ENCODE data around the gene DLG1.
A peak's percentile ranks its signal among the peaks of the same experiment; 100 is the strongest.

The DLG1 gene

GRCh38 chr3:197317250-197317963 is 19.0 kb upstream of the DLG1 start:
- DNase-seq: no peak

- DNase-seq: no peak
Observed at GRCh38 chr3:197312431-197312830, 14.0 kb upstream of the DLG1 start.

GRCh38 chr3:197311591-197311990 is 13.2 kb upstream of the DLG1 start:
- no peak for DNase-seq

DNA sequence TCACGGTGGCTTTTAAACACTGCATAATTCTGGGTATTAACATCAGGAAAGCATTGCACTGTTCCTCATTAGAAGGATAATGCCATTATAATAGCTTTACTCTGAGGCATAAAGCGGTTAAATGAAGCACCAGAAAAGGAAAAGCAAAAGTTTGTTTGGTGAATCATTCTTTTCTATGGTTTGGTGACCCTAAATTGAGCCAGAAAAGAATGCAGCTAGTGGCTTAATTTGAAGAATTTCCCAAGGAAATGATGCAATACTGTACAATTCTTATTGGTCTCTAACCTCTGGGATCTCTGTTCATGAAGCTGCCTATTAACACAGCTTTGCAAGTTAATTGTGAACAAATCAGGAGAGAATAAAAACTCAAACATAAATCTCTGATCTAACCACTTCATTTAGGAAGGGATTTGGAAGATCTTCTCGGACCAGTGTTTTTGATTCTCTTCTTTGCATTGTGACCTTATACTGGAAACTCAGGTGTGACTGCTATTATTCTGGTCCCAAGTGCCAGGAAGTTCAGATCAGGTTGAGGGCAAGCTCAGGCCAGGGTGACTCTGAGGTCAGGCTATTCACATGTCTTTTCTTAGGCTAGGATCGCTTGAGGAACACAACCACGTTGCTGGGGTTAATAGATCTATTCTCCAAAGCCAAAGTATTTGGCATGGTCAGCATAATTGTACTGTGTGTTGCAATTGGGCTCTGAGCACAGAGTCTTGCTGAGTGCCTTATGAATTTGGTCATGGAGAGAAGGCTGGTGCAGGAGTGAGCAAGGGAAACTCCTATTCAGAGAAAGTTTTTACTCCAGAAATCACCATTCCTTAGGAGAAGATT is 11.3 kb upstream of the DLG1 start:
- no peak for DNase-seq

GRCh38 chr3:197308591-197308990 is 10.2 kb upstream of the DLG1 start:
- DNase-seq: no peak

GRCh38 chr3:197306374-197307086 is 8.1 kb upstream of the DLG1 start:
- DNase-seq: no peak

DNA sequence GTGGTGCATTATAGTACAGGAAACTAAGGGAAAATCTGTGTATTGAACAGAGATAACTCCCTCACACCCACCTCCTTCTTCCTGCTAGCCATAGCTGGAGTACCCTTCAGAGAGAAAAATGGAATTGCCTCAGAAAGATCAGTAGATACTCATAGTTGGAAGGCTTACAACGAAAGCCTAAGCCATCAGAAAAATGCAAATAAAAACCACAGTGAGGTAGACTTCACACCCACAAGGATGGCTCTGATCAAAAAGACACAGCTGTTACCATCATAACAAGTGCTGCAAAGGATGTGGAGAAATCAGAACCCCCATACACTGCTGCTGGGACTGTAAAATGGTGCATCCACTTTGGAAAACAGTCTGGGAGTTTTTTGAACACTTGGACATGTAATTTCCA is 7.4 kb upstream of the DLG1 start:
- DNase-seq: no peak

DNA sequence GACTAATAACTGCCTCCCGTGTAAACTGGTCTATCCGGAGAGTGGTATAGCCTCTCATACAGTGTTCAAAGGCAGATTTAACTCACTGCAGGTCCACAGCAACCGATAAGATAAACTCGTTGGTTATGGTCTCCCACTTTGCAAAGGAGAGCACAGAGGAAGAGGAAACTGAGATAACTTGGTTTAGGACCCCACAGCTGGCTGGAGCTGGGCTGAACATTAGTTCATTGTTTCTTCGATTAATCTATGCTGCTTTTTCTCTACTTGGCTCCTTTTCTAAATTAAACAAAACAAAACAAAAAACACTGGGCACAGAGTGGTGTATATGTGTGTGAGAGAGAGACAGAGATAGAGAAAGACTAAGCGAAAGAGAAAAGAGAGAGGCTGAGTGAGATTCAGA is 5.0 kb upstream of the DLG1 start:
- DNase-seq: no peak

GRCh38 chr3:197302696-197303341 is 4.4 kb upstream of the DLG1 start:
- no peak for DNase-seq

DNA sequence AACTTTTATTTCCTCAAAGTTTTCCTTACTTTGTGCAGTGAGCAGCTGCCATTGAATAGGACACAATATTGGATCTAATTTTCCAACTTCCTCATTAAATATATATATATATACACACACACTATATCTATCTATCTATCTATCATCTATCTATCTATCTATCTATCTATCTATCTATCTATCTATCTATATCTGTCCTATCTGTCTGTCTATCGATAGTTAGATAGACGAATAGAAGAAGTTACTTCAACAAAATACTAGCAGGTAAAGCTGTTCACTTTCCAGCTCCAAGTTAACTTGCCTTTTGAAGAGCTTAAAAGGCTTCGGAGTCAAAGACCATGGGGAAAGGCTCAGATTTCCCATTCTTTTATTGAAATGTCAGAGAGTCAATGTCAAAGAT is 3.6 kb upstream of the DLG1 start:
- DNase-seq: no peak

DNA sequence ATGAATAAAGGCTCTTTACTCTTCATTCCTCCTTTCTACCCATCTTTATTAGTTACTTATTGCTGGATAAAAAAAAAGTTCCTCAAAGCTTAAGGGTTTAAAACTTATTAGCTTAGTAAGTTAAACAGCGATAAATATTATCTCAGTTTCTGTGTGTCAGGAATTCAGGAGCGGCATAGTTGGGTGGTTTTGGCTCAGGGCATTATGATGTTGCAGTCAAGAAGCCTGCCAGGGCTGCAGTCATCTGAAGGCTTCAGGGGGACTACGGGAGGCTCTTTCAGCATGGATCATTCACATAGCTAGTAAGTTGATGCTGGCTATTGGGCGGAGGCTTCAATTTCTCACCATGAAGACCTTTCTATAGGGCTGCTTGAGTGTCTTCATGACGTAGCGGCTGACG is 1.9 kb upstream of the DLG1 start:
- DNase-seq: no peak

- peak; percentile 91 for DNase-seq
Observed at GRCh38 chr3:197298945-197299854, 788 bp upstream of the DLG1 start.

- peak; percentile 95 for DNase-seq
Observed at GRCh38 chr3:197297476-197298340, 704 bp downstream of the DLG1 start.

DNA sequence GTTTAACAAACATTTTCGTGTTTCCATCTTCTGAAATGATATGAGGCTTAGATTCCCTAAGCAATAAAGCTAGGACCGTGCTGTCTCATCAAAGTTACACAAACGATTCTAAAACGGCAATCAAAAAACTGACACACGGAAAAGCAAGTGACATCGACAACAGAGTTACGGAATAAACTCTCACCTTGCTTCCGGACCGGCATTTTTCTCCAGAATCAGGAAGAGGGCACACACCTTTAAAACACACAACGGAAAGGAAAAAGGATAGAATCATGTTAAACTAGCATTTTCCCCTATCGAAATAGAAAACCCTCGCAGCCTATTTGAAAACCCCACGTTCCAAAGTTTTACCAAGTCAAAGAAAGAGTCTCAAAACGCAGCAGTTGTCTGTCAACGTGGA is 1.4 kb downstream of the DLG1 start:
- peak; percentile 23 for DNase-seq

GRCh38 chr3:197296545-197296944 is 1.9 kb downstream of the DLG1 start:
- DNase-seq: no peak

- no peak for DNase-seq
Observed at GRCh38 chr3:197295871-197296270, 2.5 kb downstream of the DLG1 start.

- no peak for DNase-seq
Observed at GRCh38 chr3:197293605-197294237, 4.7 kb downstream of the DLG1 start.

- DNase-seq: no peak
Observed at GRCh38 chr3:197292648-197293047, 5.8 kb downstream of the DLG1 start.

DNA sequence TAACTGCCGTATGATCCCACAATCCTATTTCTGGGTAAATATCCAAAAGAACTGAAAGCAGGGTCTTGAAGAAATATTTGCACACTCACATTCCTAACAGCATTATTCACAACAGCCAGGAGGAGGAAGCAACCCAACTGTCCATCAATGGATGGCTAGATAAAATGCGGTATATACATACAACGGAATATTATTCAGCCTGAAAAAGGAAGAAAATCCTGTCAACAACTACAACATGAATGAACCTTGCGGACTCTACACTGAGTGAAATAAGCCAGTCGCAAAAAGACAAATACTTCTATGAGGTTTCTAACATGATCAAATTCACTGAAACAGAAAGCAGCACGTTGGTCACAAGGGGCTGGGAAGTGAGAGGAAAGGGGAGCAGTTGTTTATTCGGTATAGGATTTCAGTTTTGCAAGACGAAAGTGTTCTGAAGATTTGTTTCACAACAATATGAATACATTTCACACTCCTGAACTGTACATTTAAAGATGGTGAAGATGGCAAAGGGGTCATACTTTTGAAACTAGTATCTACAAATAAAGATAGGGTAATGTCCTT is 6.2 kb downstream of the DLG1 start:
- no peak for DNase-seq

GRCh38 chr3:197289726-197290125 is 8.7 kb downstream of the DLG1 start:
- DNase-seq: no peak
